ENCODE results near the gene CSNK1G2.

CSNK1G2 gene

DNA sequence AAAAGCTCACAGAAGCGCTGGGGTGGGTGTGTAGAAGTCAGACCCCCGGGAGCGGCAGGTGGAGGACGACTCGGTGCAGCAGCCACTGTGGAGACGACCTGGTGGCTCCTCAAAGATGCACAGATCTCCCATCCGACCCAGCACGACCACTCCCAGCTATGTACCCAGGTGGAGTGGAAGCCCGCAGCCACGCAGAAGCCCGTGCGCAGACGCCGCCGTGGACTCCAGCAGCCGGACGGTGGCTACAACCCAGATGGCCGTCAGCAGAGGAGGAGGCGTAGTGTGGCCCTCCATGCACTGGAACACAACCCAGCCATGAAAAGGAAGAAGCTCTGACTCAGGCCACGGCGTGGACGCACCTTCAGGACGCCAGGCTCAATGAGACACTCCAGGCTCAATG lies 21.7 kb downstream of the CSNK1G2 start:
- no peak for DNase-seq (ENCODE audit: low read depth in 4 of 4, low spot score in 1 of 4)

DNA sequence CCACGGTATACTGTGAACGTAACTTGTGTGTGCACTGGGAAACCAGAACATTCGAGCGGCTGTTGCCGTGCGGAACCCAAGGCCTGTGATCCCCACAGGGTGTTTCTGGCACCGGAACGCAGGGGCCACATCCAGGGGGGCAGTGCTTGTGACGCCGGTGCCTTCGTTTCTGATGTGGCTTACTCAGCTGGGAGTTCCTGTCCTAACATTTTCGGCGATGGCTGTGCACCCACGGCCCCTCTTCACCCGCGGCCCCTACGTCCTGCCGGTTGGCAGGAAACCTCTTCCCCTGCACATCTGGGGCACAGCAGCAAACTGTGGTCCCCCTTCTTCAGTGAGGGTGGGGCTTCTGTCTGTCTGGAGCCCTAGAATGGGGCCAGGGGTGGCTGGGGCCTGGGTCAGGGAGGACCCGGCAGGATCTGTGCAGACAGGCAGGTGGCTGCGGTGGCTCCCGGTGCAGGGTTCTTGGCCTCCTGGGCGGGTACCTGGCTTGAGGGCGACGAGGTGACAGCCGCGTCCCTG lies 26.2 kb downstream of the CSNK1G2 start:
- no peak for DNase-seq (ENCODE audit: low read depth in 4 of 4, low spot score in 1 of 4)

DNA sequence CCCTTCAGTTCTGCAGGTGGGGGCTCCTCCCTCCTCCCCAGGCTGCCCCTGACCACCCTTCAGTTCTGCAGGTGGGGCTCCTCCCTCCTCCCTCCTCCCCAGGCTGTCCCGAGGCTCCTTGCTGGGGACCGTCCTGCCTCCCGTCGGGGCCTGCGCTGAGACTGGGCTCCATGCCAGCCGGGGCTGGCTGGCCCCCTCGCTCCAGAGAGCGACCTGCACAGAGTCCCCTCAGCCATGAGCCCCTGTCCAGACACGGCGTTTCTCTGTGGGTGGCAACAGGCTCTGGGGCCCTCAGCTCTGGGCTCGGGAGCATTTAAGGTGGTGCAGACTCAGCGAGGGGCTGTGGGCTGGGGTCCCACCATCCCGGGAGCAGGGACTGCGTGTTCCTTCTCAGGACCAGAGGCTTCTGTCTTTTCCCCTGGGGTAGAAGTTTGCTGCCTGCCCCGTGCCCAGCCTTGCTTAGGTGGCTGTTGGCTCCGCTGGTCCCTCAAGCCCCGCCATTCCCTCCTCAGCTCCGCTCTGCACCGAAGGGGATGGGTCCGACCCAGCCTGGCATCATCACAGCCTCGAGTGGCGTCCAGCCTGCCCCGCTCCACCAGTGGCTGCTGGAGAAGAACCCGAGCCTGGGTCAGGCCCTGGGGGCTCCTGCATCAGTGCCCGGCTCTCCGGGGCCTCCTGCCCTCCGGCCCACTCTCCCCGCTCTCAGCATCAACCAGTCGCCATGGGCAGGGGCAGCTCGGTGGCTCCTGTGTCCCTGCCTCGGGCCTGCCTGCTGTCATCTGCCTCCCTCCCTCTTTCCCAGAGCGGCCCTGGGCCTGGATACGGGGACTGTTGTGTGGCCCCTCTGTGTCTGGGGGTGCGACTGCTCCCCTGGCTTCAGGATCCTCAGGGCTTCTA lies 27.6 kb downstream of the CSNK1G2 start:
- DNase-seq (ENCODE audit: low read depth in 4 of 4, low spot score in 1 of 4): no peak

GRCh38 chr19:1969176-1970002 lies 28.4 kb downstream of the CSNK1G2 start:
- no peak for DNase-seq (ENCODE audit: low read depth in 4 of 4, low spot score in 1 of 4)

DNA sequence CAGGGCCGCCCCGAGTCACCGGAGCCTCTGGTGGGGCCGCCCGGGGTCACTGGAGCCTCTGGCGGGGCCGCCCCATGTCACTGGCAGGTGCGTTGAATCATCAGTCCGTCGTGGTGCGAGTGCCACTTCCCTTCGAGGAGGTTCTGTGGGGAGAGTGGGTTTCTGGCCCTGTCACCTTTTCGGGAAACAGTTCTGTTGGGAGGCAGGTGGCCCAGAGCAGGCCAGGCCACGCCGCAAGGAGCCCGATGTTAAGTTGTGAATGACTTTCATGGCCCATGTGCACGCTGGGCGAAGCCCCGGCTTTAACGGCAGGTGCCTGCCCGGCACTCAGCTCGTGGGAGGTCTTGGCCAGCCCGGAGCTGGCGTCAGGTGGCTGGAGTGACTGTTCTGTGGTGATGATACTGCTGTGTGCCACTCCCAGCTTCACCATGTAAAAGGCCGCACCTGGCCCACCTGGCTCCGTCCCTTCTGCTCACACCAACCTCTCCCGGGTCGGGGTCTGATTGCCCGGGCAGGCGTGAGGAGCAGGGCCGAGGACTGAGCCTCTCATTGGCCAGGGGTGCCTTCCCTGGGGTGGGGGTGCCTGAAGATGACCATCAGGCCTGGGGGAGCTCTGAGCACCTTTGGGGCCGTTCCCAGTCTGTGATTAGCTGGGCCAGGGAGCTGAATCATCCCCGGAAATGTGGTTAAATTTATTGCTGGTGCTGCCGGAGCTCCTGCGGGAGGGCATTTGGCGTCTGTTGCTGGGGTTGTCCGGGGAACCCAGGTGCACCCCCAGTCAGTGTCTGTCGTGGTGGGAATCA lies 29.2 kb downstream of the CSNK1G2 start:
- no peak for DNase-seq (ENCODE audit: low read depth in 4 of 4, low spot score in 1 of 4)

GRCh38 chr19:1970806-1971502 lies 30.0 kb downstream of the CSNK1G2 start:
- DNase-seq (ENCODE audit: low read depth in 4 of 4, low spot score in 1 of 4): no peak

- DNase-seq (ENCODE audit: low read depth in 4 of 4, low spot score in 1 of 4): no peak
Observed at GRCh38 chr19:1974381-1975161, 33.6 kb downstream of the CSNK1G2 start.

DNA sequence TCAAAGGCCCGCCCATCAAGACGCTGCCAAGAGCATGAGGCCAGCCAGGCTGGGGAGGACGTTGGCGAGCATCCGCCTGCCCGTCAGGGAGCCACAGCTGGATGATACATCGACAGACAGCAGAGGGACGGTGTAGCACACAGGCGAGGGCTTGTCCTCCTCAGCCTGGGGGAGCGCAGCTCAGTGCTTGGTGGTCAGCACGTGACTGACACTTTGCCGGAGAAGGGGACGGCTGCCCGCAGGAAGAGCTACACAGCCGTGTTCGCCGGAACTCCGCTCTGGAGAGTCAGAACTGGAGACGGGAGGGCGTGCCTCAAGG lies 34.1 kb downstream of the CSNK1G2 start:
- DNase-seq (ENCODE audit: low read depth in 4 of 4, low spot score in 1 of 4): no peak

DNA sequence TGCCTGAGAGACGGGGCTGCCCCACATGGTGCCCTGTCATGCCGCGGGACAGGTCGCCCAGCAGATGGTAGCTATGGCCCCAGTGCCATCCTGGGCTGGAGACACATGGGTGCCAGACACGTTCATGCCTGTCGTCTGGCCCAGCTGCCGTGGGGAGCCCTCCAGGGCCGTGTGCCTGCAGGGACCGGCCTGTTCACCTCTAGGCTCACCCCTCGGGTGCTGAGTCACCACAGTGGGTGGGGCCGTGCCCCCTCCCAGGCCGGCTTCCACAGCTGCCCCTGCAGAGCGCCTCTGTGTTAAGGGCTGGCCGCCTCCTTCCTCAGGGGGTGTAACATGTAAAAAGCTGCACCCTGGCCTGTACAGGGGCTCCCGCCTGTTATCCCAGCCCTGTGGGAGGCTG lies 36.1 kb downstream of the CSNK1G2 start:
- no peak for DNase-seq (ENCODE audit: low read depth in 4 of 4, low spot score in 1 of 4)

DNA sequence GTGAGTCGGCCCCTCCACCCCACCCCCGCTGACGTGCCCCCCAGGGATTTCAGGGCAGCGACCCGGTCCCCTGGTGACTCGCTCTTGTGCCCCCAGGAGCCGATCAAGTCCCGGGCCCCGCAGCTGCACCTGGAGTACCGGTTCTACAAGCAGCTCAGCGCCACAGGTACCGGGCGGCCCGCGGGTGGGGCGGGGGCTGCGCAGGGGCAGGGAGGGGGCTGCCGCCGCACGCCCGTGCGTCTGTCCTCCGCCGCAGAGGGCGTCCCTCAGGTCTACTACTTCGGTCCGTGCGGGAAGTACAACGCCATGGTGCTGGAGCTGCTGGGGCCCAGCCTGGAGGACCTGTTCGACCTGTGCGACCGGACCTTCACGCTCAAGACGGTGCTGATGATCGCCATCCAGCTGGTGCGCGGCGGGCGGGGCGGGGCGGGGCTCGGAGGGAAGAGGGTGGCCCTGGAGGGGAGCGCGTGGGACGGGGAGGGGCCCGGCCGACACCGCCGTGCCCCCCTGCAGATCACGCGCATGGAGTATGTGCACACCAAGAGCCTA lies 37.4 kb downstream of the CSNK1G2 start:
- no peak for DNase-seq (ENCODE audit: low read depth in 4 of 4, low spot score in 1 of 4)

DNA sequence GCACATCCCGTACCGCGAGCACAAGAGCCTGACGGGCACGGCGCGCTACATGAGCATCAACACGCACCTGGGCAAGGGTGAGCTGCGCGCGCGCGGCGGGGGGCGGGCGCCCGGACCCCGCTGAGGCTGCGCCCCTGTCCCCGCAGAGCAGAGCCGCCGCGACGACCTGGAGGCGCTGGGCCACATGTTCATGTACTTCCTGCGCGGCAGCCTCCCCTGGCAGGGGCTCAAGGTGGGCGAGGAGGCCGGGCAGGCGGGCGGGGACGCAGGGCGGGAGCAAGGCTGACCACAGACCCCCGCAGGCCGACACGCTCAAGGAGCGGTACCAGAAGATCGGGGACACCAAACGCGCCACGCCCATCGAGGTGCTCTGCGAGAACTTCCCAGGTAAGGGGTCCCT lies 38.0 kb downstream of the CSNK1G2 start:
- no peak for DNase-seq (ENCODE audit: low read depth in 4 of 4, low spot score in 1 of 4)

DNA sequence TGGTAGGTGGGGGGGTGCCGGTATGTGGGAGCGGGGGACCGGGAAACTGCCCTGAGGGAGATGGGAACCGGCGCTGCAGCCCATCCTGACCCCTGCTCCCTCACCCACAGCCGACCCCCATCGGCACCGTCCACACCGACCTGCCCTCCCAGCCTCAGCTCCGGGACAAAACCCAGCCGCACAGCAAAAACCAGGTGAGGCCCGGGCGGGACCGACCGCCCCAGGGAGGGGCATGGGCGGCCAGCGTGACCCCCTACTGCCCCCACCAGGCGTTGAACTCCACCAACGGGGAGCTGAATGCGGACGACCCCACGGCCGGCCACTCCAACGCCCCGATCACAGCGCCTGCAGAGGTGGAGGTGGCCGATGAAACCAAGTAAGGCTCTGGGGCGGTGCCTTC lies 38.7 kb downstream of the CSNK1G2 start:
- DNase-seq (ENCODE audit: low read depth in 4 of 4, low spot score in 1 of 4): no peak

DNA sequence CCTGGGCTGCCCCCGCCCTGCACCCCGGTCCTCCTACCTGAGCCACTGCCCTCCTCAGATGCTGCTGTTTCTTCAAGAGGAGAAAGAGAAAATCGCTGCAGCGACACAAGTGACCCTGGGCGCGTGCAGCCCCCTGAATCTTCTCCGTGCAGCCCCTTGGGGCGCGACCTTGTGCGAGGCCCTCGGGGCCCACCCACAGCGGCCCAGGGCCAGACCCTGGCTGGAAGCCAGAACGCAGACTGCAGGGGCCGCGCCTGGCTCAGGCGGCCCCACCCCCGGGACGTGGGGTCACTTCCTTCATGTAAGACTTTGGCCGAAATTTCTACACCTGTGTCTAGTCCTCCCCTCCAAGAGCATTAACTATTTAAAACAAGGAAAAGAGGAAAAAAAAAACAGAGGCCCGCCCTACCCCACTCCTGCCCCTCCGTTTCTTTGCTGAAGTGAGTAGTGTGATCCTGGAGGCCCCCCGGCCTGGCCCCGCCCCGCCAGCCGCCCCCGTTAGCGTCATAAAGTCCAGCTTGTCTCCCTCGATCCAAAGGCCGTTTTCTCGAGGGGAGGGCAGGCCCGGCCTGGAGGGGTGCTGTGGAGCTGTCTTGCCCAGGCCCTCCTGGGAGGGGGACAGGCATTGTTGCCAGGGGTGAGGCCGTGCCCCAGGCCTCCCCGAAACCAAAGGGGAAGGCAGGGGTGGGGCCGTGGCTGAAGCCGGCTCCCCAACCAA lies 39.3 kb downstream of the CSNK1G2 start:
- no peak for DNase-seq (ENCODE audit: low read depth in 4 of 4, low spot score in 1 of 4)

DNA sequence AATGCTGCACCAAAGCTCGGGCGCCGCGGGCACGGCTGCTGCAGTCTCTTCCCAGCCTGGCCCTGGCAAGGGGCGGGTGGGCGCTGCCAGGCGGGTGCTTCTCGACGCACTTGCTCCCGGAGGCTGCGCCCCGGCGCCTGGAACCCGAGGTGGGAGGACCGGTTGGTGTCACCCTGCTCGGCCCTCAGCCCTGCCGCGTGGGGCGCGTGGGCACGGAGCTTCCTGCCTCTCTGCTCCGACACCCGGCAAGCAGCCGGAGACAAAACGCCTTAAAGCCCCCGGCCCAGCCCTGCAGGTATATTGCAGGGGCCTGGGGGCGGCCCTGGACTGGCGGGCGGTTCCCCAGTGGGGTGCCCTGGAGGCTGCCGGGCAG lies 39.8 kb downstream of the CSNK1G2 start:
- no peak for DNase-seq (ENCODE audit: low read depth in 4 of 4, low spot score in 1 of 4)

DNA sequence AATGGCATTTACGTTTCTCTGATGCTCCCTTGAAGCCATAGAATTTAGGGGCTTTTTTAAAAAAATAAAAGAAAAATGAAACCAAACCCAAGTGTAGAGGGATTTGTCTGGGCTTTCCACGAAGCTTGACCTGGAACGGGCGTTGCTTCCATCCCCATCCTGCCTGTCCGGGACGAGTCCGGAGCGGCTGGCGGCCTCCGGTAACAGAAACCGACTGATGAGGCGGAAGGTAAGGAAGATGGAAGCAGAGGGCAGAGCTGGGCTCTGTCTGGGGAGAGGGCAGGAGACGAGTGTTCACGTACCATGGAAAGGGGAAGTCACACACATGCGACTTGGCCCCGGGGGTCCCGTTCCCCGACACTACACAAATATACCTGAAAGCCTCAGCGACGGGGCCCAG lies 40.3 kb downstream of the CSNK1G2 start:
- no peak for DNase-seq (ENCODE audit: low read depth in 4 of 4, low spot score in 1 of 4)

DNA sequence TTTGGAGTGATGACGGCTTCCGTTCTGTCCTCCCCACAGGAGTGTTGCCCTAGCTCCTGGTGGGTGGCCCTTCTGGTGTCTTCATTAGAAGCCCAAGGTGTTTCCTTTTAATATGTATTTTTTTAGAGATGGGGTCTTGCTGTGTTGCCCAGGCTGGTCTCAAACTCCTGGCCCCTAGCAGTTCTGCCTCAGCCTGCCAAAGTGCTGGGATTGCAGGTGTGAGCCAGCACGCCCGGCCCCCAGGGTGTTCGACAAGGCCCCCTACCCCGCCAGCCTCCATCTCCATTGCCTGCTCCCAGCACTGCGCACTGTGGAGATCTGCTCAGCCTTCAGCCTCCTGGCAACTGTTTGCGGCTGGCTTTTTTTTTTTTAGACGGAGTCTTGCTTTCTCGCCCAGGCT lies 43.4 kb downstream of the CSNK1G2 start:
- DNase-seq (ENCODE audit: low read depth in 4 of 4, low spot score in 1 of 4): no peak

- DNase-seq (ENCODE audit: low read depth in 4 of 4, low spot score in 1 of 4): no peak
Observed at GRCh38 chr19:1985588-1986356, 44.8 kb downstream of the CSNK1G2 start.

Measured in stimulated activated CD4-positive, alpha-beta T cell treated with anti-CD3 and anti-CD28 coated beads, Interleukin-1b, Interleukin-23, amount 100 ng/mL, for 24 hours (primary cell).